Measurements from ENCODE around the gene INO80C.
"Not testable (repeated sequence)": the region's sequence is repeated elsewhere in the genome, so short reads cannot be mapped to it uniquely, and the experiment has no call there.

The INO80C gene

GRCh38 chr18:35463050-35463449 lies 34.7 kb downstream of the INO80C start:
- DNase-seq: no peak

GRCh38 chr18:35460736-35461161 lies 37.0 kb downstream of the INO80C start:
- DNase-seq: no peak

- no peak for DNase-seq
Measured at GRCh38 chr18:35459997-35460396, 37.8 kb downstream of the INO80C start.

- peak; percentile 43 for DNase-seq
Measured at GRCh38 chr18:35458677-35459441, 38.9 kb downstream of the INO80C start.

- DNase-seq: no peak
Measured at GRCh38 chr18:35458271-35458670, 39.5 kb downstream of the INO80C start.

- DNase-seq: no peak
Measured at GRCh38 chr18:35457140-35457704, 40.5 kb downstream of the INO80C start.

GRCh38 chr18:35455926-35456763 lies 41.6 kb downstream of the INO80C start:
- DNase-seq: no peak

- DNase-seq: no peak
Measured at GRCh38 chr18:35454803-35455202, 43.0 kb downstream of the INO80C start.

- DNase-seq: not testable (repeated sequence)
Measured at GRCh38 chr18:35453065-35453464, 44.7 kb downstream of the INO80C start.

- DNase-seq: no peak
Measured at GRCh38 chr18:35451916-35452315, 45.8 kb downstream of the INO80C start.

GRCh38 chr18:35451032-35451431 lies 46.7 kb downstream of the INO80C start:
- DNase-seq: no peak

GRCh38 chr18:35444636-35445035 lies 53.1 kb downstream of the INO80C start:
- no peak for DNase-seq

GRCh38 chr18:35443847-35444246 lies 53.9 kb downstream of the INO80C start:
- no peak for DNase-seq

GRCh38 chr18:35443434-35443833 lies 54.3 kb downstream of the INO80C start:
- DNase-seq: no peak

GRCh38 chr18:35442701-35443100 lies 55.1 kb downstream of the INO80C start:
- no peak for DNase-seq

- DNase-seq: no peak
Measured at GRCh38 chr18:35441857-35442595, 55.7 kb downstream of the INO80C start.

- no peak for DNase-seq
Measured at GRCh38 chr18:35438480-35439234, 59.1 kb downstream of the INO80C start.

GRCh38 chr18:35437836-35438235 lies 59.9 kb downstream of the INO80C start:
- DNase-seq: no peak

GRCh38 chr18:35436076-35436649 lies 61.6 kb downstream of the INO80C start:
- no peak for DNase-seq

- DNase-seq: no peak
Measured at GRCh38 chr18:35435401-35435800, 62.4 kb downstream of the INO80C start.

GRCh38 chr18:35432565-35433001 lies 65.2 kb downstream of the INO80C start:
- no peak for DNase-seq

Measured in right kidney (tissue), 1 donor.